ENCODE data around the gene MGAT5B.

The MGAT5B gene

DNA sequence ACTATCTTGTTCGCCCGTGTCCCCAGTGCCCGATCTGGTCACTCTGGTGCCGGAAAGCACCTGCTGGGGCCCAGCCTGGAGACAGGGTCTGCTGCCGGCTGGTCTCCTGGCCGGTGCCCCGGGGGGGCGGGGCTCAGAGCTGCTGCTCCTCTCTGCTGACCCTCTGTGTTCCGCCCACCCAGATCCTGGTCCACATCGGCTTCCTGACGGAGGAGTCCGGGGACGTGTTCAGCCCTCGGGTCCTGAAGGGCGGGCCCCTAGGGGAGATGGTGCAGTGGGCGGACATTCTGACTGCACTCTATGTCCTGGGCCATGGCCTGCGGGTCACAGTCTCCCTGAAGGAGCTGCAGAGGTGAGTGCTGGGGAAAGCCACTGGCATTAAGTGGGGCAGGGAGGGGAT is 37.6 kb downstream of the MGAT5B start:
- DNase-seq, result no peak

DNA sequence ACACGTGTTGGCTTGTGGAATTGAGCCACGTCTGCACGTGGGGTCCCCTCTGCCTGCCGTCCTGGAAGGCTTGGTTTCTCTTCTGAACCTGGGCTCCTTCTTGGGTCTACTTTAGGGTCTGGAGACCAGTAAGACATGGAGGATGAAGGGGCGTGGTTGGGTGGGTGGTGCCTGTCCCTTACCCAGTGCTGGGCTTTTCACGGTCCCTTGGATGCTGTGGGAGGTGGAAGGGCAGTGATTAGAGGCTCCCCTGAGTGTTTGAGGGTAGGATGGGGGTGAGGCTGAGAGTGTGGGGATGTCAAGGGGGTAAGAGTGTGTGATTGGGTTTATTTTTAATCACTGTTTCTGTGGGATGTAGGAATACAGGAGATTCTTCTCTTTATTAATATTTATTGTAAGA is 38.3 kb downstream of the MGAT5B start:
- DNase-seq, result no peak

DNA sequence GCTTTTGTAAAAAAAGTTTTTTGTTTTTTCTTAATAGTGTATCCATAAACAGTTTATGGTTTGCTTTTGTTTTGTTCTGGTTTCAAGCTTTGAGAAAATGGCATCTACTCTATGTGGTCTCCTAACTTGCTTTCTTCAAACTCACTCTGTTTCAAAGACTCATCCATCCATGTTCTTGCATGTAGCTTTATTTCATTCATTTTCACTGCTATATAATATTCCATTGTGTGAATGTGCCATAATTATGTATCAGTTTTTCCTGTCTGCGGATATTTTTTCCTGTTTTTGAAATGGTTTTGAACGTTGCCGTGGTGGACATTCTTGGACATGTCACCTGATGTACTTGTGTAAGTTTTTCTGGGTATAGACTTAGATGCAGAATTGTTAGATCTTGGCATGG is 39.1 kb downstream of the MGAT5B start:
- DNase-seq, result no peak

DNA sequence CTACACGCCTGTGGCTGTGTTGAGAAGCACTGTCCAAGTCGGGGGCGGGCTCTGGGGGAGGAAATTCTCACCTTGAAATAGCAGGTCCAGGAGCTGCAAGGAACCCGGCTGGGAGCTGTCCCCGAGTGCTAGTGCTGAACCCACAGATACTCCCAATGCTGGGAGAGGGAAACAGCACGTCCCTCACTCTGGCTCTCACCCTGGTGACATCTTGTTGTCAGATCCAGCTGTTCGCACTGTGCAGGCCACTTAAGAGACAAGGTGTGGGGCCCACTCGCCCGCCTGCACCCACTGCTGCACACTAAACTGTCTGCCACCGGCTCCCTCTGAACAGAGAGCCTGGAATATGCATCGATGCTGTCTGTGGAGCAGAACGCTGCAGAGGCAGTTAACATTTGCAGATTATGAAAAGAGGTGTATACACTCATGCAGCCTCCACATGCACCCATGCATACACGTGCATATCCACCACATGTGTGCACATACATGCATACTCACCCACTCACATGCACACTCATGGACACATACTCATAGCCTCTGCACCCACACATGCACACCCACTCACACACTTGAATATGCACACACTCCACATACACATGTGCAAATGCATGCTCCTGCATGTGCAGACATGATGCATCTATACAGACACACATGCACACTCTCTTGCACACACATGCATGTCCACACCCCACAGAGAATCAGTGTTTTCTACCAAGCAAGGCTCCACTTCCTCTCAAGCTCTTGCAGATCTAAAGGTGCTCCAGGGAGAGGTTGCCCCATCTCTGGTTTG is 42.0 kb downstream of the MGAT5B start:
- DNase-seq, result peak in 1 of 2 donors; percentile 19

DNA sequence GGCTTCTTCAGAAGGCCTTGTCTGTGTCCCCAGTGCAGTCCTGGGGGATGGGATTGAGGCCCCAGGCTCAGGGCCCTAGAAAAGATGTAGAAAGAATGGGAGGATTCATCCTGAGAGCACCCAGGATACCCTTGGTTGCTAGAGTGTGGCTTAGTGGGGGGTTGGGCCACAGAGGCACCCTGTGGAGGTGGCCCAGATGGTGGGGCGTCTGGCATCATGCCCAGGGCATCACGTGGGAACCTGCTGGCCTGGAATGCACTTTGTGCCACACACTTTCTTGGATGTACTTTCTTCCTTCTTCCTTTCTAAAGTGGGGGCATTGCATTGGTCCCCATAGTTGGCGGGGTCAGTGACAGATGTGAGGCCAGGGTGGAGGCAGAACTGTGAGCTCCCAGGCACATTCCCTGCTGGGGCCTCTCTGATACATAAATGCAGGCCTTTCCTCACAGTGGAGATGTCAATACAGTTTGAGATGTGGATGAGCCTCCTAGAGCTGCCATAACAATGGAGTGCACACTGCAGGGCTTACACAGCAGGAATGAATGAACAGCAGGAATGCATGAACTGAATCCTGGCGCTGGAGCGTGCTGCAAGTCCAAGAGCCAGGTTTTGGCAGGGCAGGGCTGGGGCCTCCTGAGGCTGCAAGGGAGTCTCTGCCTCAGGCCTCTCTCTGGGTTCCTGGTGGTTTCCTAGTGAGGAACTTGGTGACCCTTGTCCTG is 43.3 kb downstream of the MGAT5B start:
- no peak for DNase-seq

DNA sequence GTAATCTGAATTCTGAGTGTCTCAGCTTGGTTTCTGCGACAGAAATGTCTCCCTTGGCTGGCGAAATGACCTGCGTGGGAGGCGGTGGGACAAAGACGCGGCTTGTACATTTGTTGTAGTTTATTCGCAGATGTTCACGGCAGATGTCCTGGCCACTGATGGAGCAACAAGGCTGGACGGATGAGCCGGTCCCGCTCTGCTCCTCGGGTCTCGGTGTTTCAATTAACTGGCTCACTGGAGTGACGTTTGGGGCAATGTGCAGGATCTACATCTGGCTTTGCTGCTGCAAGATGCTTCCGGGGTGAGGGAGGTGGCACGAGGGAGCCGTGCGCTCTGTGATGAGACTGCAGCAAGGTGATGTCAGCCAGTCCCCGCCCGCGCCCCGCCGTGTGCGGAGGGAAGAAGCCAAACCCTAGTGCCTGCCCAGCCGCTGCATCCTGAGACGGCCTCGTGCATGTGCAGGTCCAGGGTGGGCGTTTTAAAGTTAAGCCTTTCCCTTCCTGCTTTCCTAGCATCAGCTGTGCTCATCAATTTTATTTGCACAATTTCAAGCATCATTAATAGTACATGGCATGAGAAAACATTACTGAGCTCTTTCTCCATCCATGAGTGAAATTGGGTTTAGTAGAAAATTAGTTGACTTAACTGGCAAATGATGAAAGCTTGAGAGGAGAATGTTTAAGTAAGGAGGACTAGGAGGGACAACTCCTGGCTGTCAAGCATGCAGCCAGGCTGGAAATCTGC is 44.4 kb downstream of the MGAT5B start:
- DNase-seq, result no peak

DNA sequence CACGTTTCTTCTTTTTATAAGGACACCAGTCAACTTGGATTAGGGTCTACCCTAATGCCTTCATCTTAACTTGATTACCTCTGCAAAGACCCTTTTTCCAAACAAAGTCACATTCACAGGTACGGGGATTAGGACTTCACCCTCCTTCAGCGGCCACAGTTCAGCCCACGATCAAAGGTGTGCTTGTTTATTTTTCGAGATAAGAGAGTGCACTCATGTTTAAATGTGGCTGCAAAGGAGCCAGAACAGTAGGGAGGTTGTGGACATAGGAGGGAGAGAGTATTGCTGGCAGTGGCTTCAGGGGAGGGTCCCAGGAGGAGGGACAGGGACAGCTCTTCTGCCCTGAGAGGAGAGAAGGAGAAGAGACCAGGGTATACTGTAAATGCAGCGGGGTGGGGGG is 46.7 kb downstream of the MGAT5B start:
- no peak for DNase-seq

DNA sequence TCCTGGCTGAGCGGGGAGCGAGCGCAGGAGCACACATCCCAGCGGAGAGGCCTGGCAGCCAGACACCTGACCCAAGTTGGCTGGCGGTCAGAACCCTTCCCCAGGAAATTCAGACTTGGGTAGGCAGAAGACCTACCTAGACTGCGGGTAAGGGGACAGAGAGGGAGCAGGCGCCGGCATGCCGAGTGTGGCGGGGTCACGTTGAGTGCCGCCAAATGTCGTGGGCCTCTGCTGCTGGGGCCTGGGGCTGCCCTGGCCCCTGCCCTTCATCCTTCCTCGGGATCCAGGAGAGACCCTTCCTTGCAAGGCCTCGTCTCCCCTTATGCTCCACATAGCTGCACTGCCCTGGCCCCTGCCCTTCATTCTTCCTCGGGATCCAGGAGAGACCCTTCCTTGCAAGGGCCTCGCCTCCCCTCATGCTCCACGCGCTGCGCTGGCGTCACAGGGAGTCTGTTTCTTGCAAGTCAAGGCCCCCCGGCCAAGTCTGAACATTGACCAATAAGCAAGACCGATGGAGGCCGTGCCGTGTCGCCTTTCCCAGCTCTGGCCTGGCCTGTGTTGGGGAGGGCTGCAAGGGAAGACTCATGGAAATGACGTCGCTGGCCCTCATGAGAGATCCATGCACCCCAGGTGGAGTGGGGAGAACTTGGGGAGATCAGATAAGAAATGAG is 47.8 kb downstream of the MGAT5B start:
- DNase-seq, result no peak

DNA sequence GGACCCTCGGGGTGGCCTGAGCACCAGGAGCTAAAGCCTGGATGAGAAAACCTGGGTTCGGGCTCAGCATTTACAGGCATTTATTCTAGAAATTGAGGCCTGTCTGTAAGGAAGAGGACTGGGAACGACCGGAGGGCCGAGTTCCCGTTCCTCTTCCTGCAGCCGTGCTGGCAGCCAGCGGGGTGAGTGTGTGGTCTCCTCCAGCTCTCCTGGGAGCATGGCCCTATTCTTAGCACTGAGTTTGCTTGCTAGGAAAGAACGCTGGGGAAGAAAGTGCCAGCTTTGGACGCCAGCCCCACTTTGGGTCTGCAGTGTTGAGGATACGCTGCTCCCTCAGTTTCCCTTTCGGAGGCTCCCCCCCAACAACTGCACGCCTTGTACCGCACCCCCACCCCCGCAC is 49.6 kb downstream of the MGAT5B start:
- DNase-seq, result no peak

DNA sequence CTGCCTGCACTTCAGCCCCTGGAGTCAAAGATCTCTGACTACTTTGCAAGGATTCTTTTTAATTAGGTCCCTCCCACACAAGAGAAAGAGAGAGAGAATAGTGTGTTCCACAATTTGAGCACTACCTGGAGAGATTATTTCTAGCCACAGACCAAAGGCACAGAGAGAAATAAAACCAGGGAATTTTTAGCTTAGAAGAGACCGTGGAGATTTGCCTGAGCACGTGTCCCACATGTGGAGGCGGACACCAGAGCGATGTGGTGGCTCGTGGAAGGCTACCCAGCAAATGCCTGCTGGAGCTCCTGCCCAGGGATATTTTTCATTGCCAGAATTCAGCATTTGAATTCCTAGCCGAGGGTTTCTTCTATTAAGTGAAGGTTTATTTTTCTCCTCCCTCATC is 50.6 kb downstream of the MGAT5B start:
- DNase-seq, result no peak

DNA sequence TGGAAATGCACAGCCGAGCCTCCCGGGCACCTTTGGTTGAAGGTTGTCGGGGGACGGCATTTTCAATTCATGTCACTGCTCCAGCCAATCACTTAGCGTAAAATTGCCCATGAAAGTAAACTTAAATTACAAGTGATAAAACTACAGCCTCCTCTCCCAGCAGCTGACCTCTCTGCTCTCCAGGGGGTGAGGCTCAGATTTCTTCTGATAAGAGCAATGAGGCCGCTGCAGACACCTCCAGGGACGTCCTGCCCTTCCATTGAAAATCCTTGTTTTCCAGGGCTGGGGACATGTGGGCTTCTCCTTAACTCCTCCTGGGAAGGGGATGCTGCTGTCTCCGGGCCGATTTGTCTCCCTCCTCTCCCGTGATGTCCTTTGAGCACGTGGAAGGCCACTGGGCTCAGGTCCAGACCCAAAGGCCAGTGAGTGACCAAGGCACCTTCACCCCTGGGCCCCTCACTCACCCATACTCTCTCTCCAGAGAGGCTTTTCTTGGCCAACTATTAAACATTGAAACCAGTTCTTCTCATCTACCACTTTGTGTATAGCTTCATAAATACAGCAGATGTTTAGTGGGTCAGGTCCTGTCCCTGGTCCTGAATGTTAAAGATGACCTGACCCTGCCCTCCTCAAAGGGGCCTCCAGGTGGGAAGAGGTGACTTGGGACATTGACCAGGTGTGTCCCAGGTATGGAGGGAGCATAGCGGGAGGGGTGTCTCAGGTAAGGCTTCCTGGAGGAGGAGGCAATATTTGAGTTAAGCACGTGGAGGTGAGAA is 52.3 kb downstream of the MGAT5B start:
- DNase-seq, result no peak

DNA sequence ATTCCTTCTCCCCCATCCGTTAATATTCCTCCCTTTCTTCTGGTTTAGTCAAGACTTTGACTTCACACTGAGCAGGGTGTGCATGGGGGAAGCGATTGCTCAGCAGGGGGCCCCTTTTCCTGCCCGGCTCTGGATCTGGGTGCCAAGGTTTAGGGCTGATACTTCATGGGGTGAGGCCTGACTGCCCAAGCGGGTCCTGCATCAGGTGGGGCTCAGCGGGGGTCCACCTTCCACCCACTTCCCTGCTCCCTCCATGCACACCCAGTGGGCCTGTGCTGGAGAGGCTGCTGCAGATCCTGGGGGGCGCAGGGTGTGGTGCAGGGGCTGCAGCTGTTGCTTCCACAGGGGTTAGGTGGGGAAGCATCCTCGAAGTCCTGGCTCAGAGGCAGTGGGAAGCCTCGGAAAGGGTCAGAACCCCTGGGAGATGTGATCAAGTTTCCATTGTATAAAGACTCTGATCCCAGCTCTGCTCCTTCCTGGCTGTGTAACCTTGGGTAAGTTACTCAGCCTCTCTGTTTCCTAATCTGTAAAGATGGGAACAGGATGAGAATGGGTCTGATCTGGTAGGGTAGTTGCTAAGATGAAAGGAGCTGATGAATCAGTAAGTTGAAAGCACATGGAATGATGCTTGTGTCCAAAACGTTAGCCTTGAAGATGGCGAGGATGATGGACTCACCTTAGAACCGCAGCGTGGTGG is 53.3 kb downstream of the MGAT5B start:
- no peak for DNase-seq

DNA sequence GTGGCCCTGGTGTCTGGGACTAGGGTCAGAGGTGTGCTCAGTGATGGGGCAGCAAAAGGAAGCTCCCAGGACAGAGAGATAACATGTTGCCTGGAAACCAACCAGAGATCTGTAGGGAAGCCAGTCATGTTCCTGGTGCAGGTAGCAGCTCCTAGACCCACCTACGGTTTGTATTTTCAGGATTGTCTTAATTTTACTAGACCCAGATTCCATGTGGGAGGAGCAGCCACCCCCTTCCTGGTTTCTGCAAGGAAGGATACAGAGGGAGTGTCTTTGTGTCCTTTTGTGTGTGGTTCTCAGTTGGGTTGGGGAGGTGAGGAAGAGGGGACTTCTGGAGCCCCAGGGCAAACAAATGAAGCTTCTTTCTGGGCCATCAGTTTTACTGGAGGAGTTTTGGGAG is 53.9 kb downstream of the MGAT5B start:
- DNase-seq, result no peak

DNA sequence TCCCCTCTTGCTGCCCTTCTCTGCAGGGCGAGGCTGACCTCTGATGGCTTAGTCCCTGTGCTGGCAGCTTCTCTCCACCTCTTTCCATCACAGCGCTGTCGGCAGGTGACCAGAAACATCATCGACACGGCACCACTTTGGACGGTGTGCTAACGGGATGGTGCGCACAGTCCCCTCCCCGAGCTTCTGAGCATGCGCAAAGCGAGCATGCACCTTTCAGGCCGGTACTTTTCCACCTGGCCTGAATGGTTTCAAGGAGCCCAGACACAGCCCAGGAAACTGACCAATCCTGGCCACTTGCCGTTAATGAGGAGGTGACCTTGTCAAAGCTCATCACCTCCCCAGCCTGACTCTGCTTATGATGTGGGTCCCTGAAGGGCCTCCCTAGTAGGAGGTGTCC is 54.8 kb downstream of the MGAT5B start:
- DNase-seq, result no peak

DNA sequence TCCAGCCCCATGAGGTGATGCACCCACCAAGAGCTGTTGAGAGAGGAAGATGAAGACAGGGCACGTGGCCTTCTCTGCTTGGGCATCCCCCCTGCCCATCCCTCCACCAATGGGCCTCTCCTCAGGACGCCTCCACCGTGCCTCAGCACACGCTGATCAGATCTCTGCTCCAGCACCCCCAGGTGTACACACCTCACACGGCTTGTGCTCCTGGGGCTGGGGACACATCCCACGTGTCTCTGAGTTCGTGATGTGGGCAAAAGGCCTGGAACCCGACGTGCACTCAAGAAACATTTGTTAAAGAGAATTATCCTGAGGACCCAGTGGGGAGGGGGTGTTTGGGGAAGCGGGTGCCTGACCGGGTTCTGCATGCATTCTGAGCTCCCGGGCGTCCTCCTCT is 55.3 kb downstream of the MGAT5B start:
- DNase-seq, result no peak

DNA sequence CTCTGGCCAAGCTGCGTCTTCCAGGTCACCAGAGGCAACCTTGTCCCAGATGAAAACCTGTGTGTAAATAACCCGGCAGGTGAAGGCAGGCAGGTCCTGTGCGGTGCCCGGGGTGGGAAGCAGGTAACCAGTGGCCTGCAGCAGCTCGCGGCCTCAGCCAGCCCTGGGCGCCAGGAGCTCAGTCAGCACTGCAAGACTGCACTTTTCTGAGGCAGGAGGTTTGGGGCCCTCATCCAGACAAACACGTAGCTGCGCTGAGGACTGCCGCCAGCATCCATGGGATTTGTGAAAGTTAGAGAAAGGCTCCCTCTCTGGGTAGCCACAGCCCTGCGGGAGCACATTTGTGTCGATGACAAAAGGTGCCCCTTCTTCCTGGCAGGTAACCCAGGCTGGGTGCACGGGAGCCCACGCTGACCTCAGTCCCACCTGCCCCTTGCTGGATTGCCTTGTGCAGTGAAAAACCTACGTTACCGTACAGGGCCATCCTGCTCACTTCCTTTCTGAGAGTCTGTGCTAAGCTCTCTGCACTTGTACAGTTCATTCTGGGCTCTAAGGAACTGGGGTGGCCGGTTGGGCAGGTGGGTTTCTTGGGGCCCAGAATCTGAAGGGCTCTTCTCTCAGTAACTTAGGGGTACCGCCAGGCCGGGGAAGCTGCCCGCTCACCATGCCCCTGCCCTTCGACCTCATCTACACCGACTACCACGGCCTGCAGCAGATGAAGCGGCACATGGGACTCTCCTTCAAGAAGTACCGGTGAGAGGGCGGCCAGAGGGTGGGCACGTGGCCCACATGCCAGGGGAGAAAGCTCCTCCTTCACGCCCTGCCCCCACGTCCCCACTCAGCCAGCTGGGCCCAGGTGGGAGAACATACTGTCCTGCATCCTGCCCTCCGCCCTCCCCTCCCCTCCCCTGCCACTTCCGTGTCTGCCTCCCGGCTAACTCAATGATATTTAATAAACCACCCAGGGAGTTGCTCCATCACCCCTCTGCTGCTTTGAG is 56.4 kb downstream of the MGAT5B start:
- DNase-seq, result no peak

DNA sequence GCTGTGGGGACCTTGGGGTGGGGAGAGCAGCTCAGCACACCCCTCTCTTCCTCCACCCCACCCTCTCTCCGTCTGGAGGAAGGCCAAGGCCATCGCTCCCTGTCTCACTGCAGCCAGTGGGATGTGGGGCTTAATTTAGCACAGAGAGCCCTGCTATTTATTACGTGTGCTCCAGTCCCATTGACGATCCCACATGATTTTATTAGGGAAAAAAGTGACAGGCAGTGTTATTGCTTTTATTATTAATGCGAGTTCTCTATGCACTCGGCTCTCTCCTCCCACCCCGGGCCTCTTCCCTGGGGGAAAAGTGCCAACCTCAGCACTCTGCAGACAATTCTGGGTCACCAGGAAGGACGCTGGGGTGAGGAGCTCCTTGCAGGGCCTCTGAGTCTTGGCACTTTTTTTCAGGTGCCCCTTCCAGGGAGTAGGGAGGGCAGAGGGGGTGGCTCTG is 57.3 kb downstream of the MGAT5B start:
- no peak for DNase-seq

DNA sequence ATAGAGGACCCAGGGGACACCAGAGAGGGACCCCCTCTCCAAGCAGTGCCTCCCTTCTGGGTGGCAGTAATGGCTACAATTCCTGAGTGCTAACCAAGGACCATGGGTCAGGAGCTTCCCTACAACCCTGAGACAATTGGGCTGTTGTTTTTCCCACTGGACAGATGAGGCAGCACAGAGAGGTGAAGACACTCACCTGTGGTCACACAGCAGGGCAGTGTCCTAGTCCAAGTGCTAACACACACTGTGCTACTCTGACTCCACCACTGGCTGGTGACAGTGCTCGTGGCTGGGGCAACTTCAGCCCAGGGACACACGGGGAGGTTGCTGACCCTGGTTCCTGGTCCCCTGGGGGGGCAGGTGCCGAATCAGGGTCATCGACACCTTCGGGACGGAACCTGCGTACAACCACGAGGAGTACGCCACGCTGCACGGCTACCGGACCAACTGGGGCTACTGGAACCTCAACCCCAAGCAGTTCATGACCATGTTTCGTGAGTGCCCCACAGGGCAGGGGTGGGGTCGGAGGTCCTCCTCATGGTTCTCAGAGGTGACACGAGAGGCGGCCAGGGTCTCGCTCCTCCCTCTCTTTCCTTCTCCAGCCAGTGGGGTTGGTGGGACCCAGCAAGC is 58.1 kb downstream of the MGAT5B start:
- DNase-seq, result no peak

DNA sequence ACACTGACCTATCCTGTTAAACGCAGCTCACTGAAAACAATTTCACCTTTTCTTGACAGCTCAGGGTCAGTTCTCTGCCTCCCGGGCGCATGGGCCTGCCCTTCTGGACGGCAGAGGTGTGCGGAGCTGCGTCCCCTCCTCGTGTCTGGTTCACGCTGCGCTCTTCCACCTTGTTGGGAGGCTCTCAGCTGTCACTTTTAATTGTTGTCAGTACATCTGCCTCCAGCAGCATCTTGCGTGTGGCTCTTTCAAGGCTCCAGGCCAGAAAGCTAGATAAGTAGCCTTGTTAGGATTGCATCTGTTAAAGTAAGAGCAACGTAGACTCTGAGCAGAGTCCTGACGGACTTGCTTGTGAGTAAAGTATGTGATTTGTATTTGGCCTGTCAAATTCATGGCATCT is 59.4 kb downstream of the MGAT5B start:
- DNase-seq, result no peak

DNA sequence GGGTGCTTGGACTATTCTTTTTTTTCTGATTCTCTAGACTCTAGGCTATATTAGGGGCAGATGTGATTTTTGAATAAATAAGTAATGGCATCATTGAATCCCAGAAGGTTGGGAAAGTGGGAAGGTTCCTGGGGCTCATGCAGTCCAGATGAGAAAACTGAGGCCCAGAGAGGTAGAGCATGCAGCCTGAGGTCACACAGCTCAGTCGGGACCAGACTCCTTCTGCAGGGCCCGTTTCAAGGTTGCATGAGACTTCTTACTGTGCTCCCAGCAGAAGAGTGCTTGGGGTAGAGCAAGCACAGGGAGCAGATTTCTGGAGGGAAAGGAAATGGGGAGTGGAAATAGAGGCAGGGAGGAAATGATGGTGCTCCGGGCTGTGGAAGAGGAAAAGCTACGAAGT is 59.8 kb downstream of the MGAT5B start:
- no peak for DNase-seq

Measured in activated CD4-positive, alpha-beta T cell treated with anti-CD3 and anti-CD28 coated beads for 4 hours (primary cell).